SKM-1 (cell line): ENCODE results near the gene MYH14.

Experiments
- DNase-seq: peaks from one replicate; lab custom pipeline; 2025; ENCODE audit not compliant: unreplicated experiment; lab: John Stamatoyannopoulos, UW

The MYH14 gene

GRCh38 chr19:50255115-50255514 is 51.7 kb downstream of the MYH14 start:
- DNase-seq, result no peak

- no peak for DNase-seq
These were observed 53.7 kb downstream of the MYH14 start for GRCh38 chr19:50257141-50257540.

GRCh38 chr19:50258918-50259372 is 55.5 kb downstream of the MYH14 start:
- DNase-seq, result no peak

DNA sequence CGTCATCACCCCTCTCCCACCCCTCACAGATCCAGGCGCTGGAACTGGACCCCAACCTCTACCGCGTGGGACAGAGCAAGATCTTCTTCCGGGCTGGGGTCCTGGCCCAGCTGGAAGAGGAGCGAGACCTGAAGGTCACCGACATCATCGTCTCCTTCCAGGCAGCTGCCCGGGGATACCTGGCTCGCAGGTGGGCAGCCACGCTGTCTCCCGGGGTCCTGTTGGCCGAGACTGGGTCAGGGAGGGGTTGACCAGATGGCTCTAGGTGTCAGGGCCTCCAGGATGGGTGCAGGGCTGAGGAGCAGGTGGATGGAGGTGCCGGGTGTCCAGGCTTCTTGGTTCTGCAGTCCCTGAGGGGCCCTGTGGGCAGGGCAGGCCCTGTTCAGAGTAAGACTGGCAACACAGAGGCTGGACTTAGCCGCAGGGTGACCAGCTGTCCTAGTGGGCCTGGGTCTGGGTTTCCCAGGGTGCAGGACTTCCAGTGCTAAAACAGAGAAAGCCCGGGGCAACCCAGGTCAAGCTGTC is 58.1 kb downstream of the MYH14 start:
- DNase-seq, result no peak

DNA sequence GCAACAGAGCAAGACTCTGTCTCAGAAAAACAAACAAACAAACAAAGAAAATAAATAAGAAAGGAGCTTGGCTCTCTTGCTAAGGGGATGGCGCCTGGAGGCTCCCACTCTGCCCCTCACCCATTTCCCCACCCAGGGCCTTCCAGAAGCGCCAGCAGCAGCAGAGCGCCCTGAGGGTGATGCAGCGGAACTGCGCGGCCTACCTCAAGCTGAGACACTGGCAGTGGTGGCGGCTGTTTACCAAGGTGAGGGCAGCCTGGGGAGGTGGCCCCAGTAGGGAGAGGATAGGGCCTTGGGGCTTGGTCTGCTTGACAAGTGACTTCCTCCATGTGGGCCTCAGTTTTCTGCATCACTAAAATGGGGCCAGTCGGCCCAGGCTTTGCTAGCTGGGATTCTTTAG is 59.8 kb downstream of the MYH14 start:
- no peak for DNase-seq

GRCh38 chr19:50264483-50265186 is 61.2 kb downstream of the MYH14 start:
- DNase-seq, result no peak

DNA sequence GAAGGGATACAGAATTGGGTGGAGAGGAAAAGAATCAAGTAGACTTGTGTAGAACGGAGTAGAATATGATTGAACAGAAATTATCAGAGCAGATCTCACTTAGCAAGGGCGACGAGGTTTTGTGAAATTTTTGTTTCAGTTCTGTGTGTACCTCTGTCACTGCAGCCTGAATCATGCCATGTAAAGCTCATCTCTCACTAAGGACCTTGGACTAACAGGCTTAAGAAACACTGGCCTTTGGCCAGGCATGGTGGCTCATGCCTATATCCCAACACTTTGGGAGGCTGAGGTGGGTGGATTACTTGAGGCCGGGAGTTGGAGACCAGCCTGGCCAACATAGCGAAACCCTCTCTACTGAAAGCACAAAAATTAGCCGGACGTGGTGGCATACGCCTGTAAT is 62.6 kb downstream of the MYH14 start:
- DNase-seq, result no peak

GRCh38 chr19:50266896-50267295 is 63.5 kb downstream of the MYH14 start:
- DNase-seq, result no peak

- DNase-seq, result no peak
These were observed 64.6 kb downstream of the MYH14 start for GRCh38 chr19:50268041-50268440.

DNA sequence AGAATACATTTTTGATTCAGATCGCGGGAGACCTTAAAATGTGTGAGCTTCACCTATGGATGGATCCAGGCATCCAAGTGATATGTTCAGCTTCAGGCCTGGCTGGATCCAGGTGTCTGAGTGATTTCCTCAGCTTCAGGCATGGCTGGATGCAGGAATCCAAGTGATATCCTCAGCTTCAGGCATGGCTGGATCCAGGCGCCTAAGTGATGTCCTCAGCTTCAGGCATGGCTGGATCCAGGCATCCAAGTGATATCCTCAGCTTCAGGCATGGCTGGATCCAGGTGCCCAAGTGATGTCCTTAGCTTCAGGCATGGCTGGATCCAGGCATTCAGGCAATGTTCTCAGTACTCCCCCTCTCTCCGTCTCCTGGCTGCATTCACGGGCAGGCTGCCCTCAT is 65.1 kb downstream of the MYH14 start:
- DNase-seq, result no peak

- no peak for DNase-seq
These were observed 66.2 kb downstream of the MYH14 start for GRCh38 chr19:50269653-50270052.

DNA sequence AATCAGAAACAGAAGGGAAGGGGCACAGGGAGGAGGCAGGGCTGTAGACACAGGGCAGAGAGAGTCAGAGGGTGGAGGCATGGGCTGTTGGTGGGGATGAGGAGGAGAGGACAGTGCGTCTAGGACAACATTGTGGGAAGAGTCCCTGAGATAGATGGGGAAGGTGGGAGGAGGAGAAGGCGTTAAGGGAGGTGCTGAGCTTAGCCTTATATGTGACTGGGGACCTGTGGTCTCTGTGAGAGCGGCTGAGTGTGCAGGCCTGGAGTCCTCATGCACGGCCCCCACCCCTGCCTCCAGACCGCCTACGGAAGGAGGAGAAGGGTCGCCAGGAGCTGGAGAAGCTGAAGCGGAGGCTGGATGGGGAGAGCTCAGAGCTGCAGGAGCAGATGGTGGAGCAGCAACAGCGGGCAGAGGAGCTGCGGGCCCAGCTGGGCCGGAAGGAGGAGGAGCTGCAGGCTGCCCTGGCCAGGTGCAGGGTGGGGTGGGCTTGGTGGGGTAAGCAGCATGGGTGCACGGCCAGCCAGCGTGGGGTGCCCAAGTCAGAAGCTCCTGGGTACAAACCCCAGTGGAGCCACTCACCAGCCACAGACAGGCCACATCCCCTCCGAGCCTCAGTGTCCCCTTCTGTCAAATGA is 69.0 kb downstream of the MYH14 start:
- DNase-seq, result no peak

- no peak for DNase-seq
These were observed 70.4 kb downstream of the MYH14 start for GRCh38 chr19:50273821-50274220.

GRCh38 chr19:50275577-50276368 is 72.4 kb downstream of the MYH14 start:
- no peak for DNase-seq

DNA sequence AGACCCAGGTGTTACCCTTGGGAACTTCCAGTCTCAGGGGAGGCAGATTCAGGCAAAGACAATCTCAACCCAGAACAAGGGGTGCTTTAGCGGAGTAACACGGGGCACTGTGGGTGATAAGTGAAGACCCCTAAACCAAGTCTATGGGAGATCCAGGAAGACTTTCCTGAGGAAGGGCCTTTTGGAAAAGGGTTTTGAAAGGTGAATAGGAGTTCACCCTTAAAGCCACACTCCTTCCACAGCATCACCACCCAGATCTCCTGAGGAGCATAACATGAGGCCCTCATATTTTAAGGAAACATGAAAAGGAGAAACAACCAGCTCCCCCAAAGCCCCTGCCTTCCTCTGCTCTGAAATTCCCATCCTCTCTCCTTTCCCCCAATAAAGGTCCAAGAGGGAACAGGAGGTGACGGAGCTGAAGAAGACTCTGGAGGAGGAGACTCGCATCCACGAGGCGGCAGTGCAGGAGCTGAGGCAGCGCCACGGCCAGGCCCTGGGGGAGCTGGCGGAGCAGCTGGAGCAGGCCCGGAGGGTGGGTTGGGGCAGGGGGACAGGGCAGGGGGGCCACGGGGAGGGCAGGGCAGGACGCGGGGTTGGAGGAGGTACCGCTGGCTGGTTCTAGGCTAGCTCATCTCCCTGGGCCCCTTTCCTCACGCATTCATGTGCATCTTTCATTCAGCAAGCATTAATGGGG is 73.1 kb downstream of the MYH14 start:
- DNase-seq, result no peak

DNA sequence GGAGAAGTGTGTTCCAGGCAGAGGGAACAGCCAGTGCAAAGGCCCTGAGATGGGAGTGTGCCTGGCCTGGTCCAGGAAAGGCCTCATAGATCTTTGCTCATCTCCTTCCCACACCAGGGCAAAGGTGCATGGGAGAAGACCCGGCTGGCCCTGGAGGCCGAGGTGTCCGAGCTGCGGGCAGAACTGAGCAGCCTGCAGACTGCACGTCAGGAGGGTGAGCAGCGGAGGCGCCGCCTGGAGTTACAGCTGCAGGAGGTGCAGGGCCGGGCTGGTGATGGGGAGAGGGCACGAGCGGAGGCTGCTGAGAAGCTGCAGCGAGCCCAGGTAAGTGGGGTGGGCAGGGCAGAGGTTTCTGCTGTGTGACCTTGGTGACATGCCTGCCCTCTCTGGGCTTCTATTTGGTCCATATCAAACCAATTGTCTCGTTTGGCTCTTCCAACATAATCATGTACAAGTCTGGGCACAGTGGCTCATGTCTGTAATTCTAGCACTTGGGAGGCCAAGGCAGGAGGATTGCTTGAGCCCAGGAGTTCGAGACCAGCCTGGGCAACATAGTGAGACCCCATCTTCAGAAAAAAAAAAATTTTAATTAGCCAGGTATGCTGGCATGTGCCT is 74.7 kb downstream of the MYH14 start:
- DNase-seq, result no peak

- DNase-seq, result no peak
These were observed 76.7 kb downstream of the MYH14 start for GRCh38 chr19:50280074-50280473.

- no peak for DNase-seq
These were observed 77.6 kb downstream of the MYH14 start for GRCh38 chr19:50280983-50281382.

- DNase-seq, result no peak
These were observed 78.1 kb downstream of the MYH14 start for GRCh38 chr19:50281491-50281890.

DNA sequence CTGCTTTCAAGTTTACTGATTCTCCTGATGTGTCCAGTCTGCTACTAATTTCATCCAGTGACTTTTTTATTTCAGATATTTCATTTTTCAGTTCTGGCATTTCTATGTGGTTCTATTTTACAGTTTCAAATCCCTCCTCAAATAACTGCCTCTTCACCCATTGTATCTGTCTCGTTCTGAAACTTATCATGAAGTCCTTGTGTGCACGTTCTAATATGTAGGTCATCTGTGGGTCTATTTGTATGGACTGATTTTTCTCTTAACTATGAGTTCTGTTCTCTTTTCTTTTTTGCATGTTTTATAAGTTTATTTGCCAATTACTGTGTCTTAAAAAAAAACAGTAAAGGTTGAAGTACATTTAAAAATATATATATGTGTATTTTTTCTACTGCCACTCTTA is 82.4 kb downstream of the MYH14 start:
- no peak for DNase-seq

GRCh38 chr19:50286443-50286842 is 83.0 kb downstream of the MYH14 start:
- no peak for DNase-seq
